ENCODE measurements around the gene CCNQ. TPM values are rescaled to one million over a fixed set of nuclear protein-coding genes. Genes with fewer than 3 reads are reported as not detected.

The CCNQ gene
- polyA plus RNA-seq, 1 donor (not counting 4 experiments of a cell fraction or from before 2014, with no cell fraction given) = 31.1 TPM

GRCh38 chrX:153631907-153632594, 33.1 kb upstream of the CCNQ start:
- no peaks in the 10 kb centered on the region for H3K9me1 ChIP-seq (ENCODE audit: control insufficient read depth, extremely low read depth, insufficient read depth, low read length)
- no peak overlapping the region for H3K4me3 ChIP-seq (ENCODE audit: control insufficient read depth in 2 of 3, extremely low read depth in 1 of 3, insufficient read depth in 2 of 3, low read depth in 1 of 3, low read length in 3 of 3)
- H3K9ac ChIP-seq (ENCODE audit: control insufficient read depth, extremely low read depth, insufficient read depth, low read length) = no peak overlapping the region
- H3K36me3 ChIP-seq (ENCODE audit: control insufficient read depth in 2 of 2, extremely low read depth in 1 of 2, insufficient read depth in 2 of 2, low read length in 2 of 2) = no peaks in the 10 kb centered on the region
- no peak for FAIRE-seq
- no peaks in the 10 kb centered on the region for H3K79me2 ChIP-seq (ENCODE audit: control insufficient read depth, insufficient read depth, low read length)
- dilution Hi-C loops (cut with MboI; ENCODE audit: extremely low pct_ligation_motif_present, low sequenced_read_pairs) = no loop called here
- H3K4me2 ChIP-seq (ENCODE audit: control insufficient read depth, extremely low read depth, insufficient read depth, low read depth, low read length) = no peak overlapping the region
- H3K27me3 ChIP-seq (ENCODE audit: control insufficient read depth, extremely low read depth, insufficient read depth, low read length) = no peaks in the 10 kb centered on the region
- no peak overlapping the region for H3K27ac ChIP-seq (ENCODE audit: control insufficient read depth, insufficient read depth, low read length)
- no peak for TF ChIP-seq CTCF (optimal IDR thresholded peaks at IDR 0.05 in 1 of 3, IDR thresholded peaks at IDR 0.05 in 1 of 3, conservative IDR thresholded peaks at IDR 0.05 in 1 of 3; ENCODE audit: extremely low read depth in 1 of 3, insufficient read depth in 2 of 3, low read length in 3 of 3)
- TF ChIP-seq EZH2 (IDR thresholded peaks at IDR 0.05; ENCODE audit: low read length) = no peak
- no peaks in the 10 kb centered on the region for H3K4me1 ChIP-seq (ENCODE audit: control insufficient read depth, extremely low read depth, insufficient read depth, low read length)
- H4K20me1 ChIP-seq (ENCODE audit: control insufficient read depth, extremely low read depth, insufficient read depth, low read length) = no peaks in the 10 kb centered on the region
- no peak overlapping the region for H2AFZ ChIP-seq (ENCODE audit: control insufficient read depth, low read length)
- DNase-seq (ENCODE audit: low read depth, low spot score) = no peak
- H3K9me3 ChIP-seq (ENCODE audit: control insufficient read depth, low read depth, low read length) = peaks cover 3% of the 10 kb centered on the region

GRCh38 chrX:153631346-153631745, 32.4 kb upstream of the CCNQ start:
- Histone ChIP-seq H3K9me1 (ENCODE audit: control insufficient read depth, extremely low read depth, insufficient read depth, low read length) (no peaks in the 10 kb centered on the region), H3K79me2 (ENCODE audit: control insufficient read depth, insufficient read depth, low read length) (no peaks in the 10 kb centered on the region), H3K4me1 (ENCODE audit: control insufficient read depth, extremely low read depth, insufficient read depth, low read length) (no peaks in the 10 kb centered on the region), H3K9me3 (ENCODE audit: control insufficient read depth, low read depth, low read length) (peaks cover 3% of the 10 kb centered on the region), H3K4me2 (ENCODE audit: control insufficient read depth, extremely low read depth, insufficient read depth, low read depth, low read length) (no peak overlapping the region), H3K9ac (ENCODE audit: control insufficient read depth, extremely low read depth, insufficient read depth, low read length) (no peak overlapping the region), H3K36me3 (ENCODE audit: control insufficient read depth in 2 of 2, extremely low read depth in 1 of 2, insufficient read depth in 2 of 2, low read length in 2 of 2) (no peaks in the 10 kb centered on the region), H4K20me1 (ENCODE audit: control insufficient read depth, extremely low read depth, insufficient read depth, low read length) (no peaks in the 10 kb centered on the region), H3K27ac (ENCODE audit: control insufficient read depth, insufficient read depth, low read length) (no peak overlapping the region), H3K4me3 (ENCODE audit: control insufficient read depth in 2 of 3, extremely low read depth in 1 of 3, insufficient read depth in 2 of 3, low read depth in 1 of 3, low read length in 3 of 3) (no peak overlapping the region), H2AFZ (ENCODE audit: control insufficient read depth, low read length) (no peak overlapping the region), H3K27me3 (ENCODE audit: control insufficient read depth, extremely low read depth, insufficient read depth, low read length) (no peaks in the 10 kb centered on the region)
- no peak for FAIRE-seq
- DNase-seq (ENCODE audit: low read depth, low spot score) = no peak
- TF ChIP-seq EZH2 (IDR thresholded peaks at IDR 0.05; ENCODE audit: low read length) = no peak
- TF ChIP-seq CTCF (optimal IDR thresholded peaks at IDR 0.05 in 1 of 3, IDR thresholded peaks at IDR 0.05 in 1 of 3, conservative IDR thresholded peaks at IDR 0.05 in 1 of 3; ENCODE audit: extremely low read depth in 1 of 3, insufficient read depth in 2 of 3, low read length in 3 of 3) = no peak
- dilution Hi-C loops (cut with MboI; ENCODE audit: extremely low pct_ligation_motif_present, low sequenced_read_pairs) = no loop called here
